ENCODE results near the gene CLEC16A. TPM values are rescaled to one million over a fixed set of nuclear protein-coding genes. Genes with fewer than 3 reads are reported as not detected.
"Not testable (repeated sequence)": the region's sequence is repeated elsewhere in the genome, so short reads cannot be mapped to it uniquely, and the experiment has no call there.

The CLEC16A gene
- total RNA-seq, 4 donors from 2014 or later = 24.5 to 33.0 (median 29.3) TPM

- Histone ChIP-seq H3K9me3 (no peaks in the 10 kb centered on the region), H3K27ac (peak overlapping the region; percentile 22 to 93 (median 92)), H3K27me3 (no peaks in the 10 kb centered on the region), H3K36me3 (peaks cover 0 to 36% of the 10 kb centered on the region in 2 donors), H3K4me3 (no peak overlapping the region), H3K4me1 (peaks cover 46 to 49% of the 10 kb centered on the region in 2 donors)
- no peak for TF ChIP-seq CTCF (IDR thresholded peaks at IDR 0.05 in 4 of 5, conservative IDR thresholded peaks at IDR 0.05 in 1 of 5)
- no peak for TF ChIP-seq POLR2A (IDR thresholded peaks at IDR 0.05)
- ATAC-seq (no peak), DNase-seq (no peak)
- in situ Hi-C loops (cut with MboI; ENCODE audit: low sequenced_read_pairs in 4 of 4) = no loop called here
- intact Hi-C loops (cut with DNase I; ENCODE audit: low total_unique reads) = no loop called here
Observed at GRCh38 chr16:10926094-10926493, 18.3 kb upstream of the CLEC16A start.

GRCh38 chr16:10926867-10927266 lies 17.5 kb upstream of the CLEC16A start:
- H3K4me1 ChIP-seq = peaks cover 45 to 49% of the 10 kb centered on the region in 2 donors
- no peak for ATAC-seq
- DNase-seq = no peak
- H3K27me3 ChIP-seq = no peaks in the 10 kb centered on the region
- H3K36me3 ChIP-seq = peaks cover 0 to 36% of the 10 kb centered on the region in 2 donors
- intact Hi-C loops (cut with DNase I; ENCODE audit: low total_unique reads) = no loop called here
- in situ Hi-C loops (cut with MboI; ENCODE audit: low sequenced_read_pairs in 4 of 4) = no loop called here
- TF ChIP-seq POLR2A (IDR thresholded peaks at IDR 0.05) = no peak
- TF ChIP-seq CTCF (IDR thresholded peaks at IDR 0.05 in 4 of 5, conservative IDR thresholded peaks at IDR 0.05 in 1 of 5) = no peak
- peak overlapping the region in 3 of 4 donors; percentile 6 to 93 (median 92) for H3K27ac ChIP-seq
- H3K9me3 ChIP-seq = no peaks in the 10 kb centered on the region
- no peak overlapping the region for H3K4me3 ChIP-seq

- Histone ChIP-seq H3K9me3 (no peaks in the 10 kb centered on the region), H3K4me1 (peaks cover 38 to 44% of the 10 kb centered on the region in 2 donors), H3K27me3 (no peaks in the 10 kb centered on the region), H3K27ac (peak overlapping the region in 2 of 4 donors; percentile 6 to 92), H3K4me3 (no peak overlapping the region), H3K36me3 (peaks cover 0 to 36% of the 10 kb centered on the region in 2 donors)
- intact Hi-C loops (cut with DNase I; ENCODE audit: low total_unique reads) = no loop called here
- ATAC-seq (no peak), DNase-seq (no peak)
- TF ChIP-seq POLR2A (IDR thresholded peaks at IDR 0.05) (no peak), CTCF (IDR thresholded peaks at IDR 0.05 in 4 of 5, conservative IDR thresholded peaks at IDR 0.05 in 1 of 5) (no peak)
- in situ Hi-C loops (cut with MboI; ENCODE audit: low sequenced_read_pairs in 4 of 4) = no loop called here
Observed at GRCh38 chr16:10927497-10928112, 16.8 kb upstream of the CLEC16A start.

- Histone ChIP-seq H3K27ac (peak overlapping the region; percentile 5 to 51 (median 16)), H3K36me3 (peaks cover 0 to 36% of the 10 kb centered on the region in 2 donors), H3K4me1 (peaks cover 38 to 41% of the 10 kb centered on the region in 2 donors)
- intact Hi-C loops (cut with DNase I; ENCODE audit: low total_unique reads); H3K9me3 ChIP-seq; in situ Hi-C loops (cut with MboI; ENCODE audit: low sequenced_read_pairs in 4 of 4); ATAC-seq; H3K4me3 ChIP-seq; H3K27me3 ChIP-seq; DNase-seq: not testable (repeated sequence)
Observed at GRCh38 chr16:10929097-10929496, 15.3 kb upstream of the CLEC16A start.

- in situ Hi-C loops (cut with MboI; ENCODE audit: low sequenced_read_pairs in 4 of 4) = no loop called here
- Histone ChIP-seq H3K27me3 (no peaks in the 10 kb centered on the region), H3K36me3 (peaks cover 0 to 30% of the 10 kb centered on the region in 2 donors), H3K9me3 (no peaks in the 10 kb centered on the region), H3K4me1 (peaks cover 41 to 43% of the 10 kb centered on the region in 2 donors), H3K27ac (peak overlapping the region in 3 of 4 donors; percentile 2 to 51 (median 31)), H3K4me3 (no peak overlapping the region)
- no peak for DNase-seq
- intact Hi-C loops (cut with DNase I; ENCODE audit: low total_unique reads) = no loop called here
- no peak for TF ChIP-seq POLR2A (IDR thresholded peaks at IDR 0.05)
- no peak for TF ChIP-seq CTCF (IDR thresholded peaks at IDR 0.05 in 4 of 5, conservative IDR thresholded peaks at IDR 0.05 in 1 of 5)
- no peak for ATAC-seq
Observed at GRCh38 chr16:10929853-10930754, 14.3 kb upstream of the CLEC16A start.
